ENCODE measurements around the gene ANAPC15.

DNA sequence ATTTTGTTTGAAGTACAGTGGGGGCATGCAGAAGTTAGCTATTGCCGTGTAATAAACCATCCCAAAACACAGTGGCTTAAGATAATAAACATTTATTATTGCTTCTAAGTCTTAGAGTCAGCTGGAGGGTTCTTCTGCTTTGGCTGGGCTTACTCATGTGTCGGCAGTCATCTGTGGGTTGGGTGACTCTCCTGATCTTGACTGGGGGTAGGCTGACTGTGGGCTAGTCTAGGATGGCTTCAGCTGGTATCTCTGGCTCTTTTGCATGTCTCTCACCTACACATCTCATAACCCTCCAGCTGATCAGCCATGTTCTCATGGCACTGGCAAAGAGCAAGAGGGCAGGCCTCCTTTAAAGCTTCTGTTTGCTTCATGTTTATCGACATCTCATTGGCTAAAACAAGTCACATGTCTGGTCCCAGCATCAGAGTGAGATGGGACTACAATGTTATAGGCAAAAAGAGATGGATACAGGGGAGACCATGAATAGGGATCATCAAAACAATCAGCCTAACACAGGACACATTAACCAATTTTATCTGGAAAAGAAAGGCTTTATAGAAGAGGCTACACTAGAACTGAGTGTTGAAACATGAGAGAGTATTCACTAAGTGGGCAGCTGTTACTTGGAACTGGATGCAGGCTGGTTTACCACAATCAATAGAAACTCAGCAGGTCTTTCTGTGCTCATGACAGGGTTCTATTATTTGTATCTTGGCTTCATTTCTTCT is 26.7 kb downstream of the ANAPC15 start:
- TF ChIP-seq, protein P1, sequence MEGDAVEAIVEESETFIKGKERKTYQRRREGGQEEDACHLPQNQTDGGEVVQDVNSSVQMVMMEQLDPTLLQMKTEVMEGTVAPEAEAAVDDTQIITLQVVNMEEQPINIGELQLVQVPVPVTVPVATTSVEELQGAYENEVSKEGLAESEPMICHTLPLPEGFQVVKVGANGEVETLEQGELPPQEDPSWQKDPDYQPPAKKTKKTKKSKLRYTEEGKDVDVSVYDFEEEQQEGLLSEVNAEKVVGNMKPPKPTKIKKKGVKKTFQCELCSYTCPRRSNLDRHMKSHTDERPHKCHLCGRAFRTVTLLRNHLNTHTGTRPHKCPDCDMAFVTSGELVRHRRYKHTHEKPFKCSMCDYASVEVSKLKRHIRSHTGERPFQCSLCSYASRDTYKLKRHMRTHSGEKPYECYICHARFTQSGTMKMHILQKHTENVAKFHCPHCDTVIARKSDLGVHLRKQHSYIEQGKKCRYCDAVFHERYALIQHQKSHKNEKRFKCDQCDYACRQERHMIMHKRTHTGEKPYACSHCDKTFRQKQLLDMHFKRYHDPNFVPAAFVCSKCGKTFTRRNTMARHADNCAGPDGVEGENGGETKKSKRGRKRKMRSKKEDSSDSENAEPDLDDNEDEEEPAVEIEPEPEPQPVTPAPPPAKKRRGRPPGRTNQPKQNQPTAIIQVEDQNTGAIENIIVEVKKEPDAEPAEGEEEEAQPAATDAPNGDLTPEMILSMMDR (conservative IDR thresholded peaks at IDR 0.05; ENCODE audit: low read depth, low read length) = no peak
- TF ChIP-seq SMC3 (IDR thresholded peaks at IDR 0.05; ENCODE audit: low read depth, low read length) = no peak
- TF ChIP-seq POLR2A (IDR thresholded peaks at IDR 0.05; ENCODE audit: low read depth, low read length) = no peak
- no peak for TF ChIP-seq MAFK (IDR thresholded peaks at IDR 0.05; ENCODE audit: low read depth, low read length)
- no peak for TF ChIP-seq MXI1 (IDR thresholded peaks at IDR 0.05; ENCODE audit: borderline replicate concordance, low read depth, low read length)
- no peak for TF ChIP-seq CEBPB (IDR thresholded peaks at IDR 0.05; ENCODE audit: low read depth, low read length)
- no peak for TF ChIP-seq RAD21 (IDR thresholded peaks at IDR 0.05; ENCODE audit: low read length)
- TF ChIP-seq CHD1 (IDR thresholded peaks at IDR 0.05; ENCODE audit: low read depth, low read length) = no peak
- TF ChIP-seq, protein P2, sequence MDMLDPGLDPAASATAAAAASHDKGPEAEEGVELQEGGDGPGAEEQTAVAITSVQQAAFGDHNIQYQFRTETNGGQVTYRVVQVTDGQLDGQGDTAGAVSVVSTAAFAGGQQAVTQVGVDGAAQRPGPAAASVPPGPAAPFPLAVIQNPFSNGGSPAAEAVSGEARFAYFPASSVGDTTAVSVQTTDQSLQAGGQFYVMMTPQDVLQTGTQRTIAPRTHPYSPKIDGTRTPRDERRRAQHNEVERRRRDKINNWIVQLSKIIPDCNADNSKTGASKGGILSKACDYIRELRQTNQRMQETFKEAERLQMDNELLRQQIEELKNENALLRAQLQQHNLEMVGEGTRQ (IDR thresholded peaks at IDR 0.05; ENCODE audit: low read depth, low read length) = 0 out of 2 replicates have a peak, but pooled peaks have one; percentile 17
- TF ChIP-seq RFX5 (IDR thresholded peaks at IDR 0.05; ENCODE audit: low read depth, low read length) = no peak
- no peak for TF ChIP-seq FOS (IDR thresholded peaks at IDR 0.05; ENCODE audit: low read depth, low read length)
